ENCODE measurements around the gene PTPN21.

PTPN21 gene

GRCh38 chr14:88454886-88455285 lies 99.9 kb downstream of the PTPN21 start:
- no peak for DNase-seq

- no peak for DNase-seq
Observed at GRCh38 chr14:88452231-88452630, 102.6 kb downstream of the PTPN21 start.

- DNase-seq, result no peak
Observed at GRCh38 chr14:88439088-88439487, 115.7 kb downstream of the PTPN21 start.

GRCh38 chr14:88437658-88438057 lies 117.1 kb downstream of the PTPN21 start:
- DNase-seq, result no peak

GRCh38 chr14:88430976-88431375 lies 123.8 kb downstream of the PTPN21 start:
- DNase-seq, result no peak

GRCh38 chr14:88426271-88426670 lies 128.5 kb downstream of the PTPN21 start:
- DNase-seq, result no peak

- DNase-seq, result no peak
Observed at GRCh38 chr14:88424573-88424972, 130.2 kb downstream of the PTPN21 start.

GRCh38 chr14:88422919-88423650 lies 131.7 kb downstream of the PTPN21 start:
- DNase-seq, result no peak

GRCh38 chr14:88422047-88422446 lies 132.8 kb downstream of the PTPN21 start:
- no peak for DNase-seq

GRCh38 chr14:88421286-88421685 lies 133.5 kb downstream of the PTPN21 start:
- no peak for DNase-seq

- DNase-seq, result no peak
Observed at GRCh38 chr14:88420187-88420586, 134.6 kb downstream of the PTPN21 start.

- DNase-seq, result no peak
Observed at GRCh38 chr14:88417594-88417993, 137.2 kb downstream of the PTPN21 start.

Data from NCI-H187 (cell line).